GM19099 (cell line): Measurements from ENCODE around the gene STAG2.

Source experiments
- POLR2A ChIP-seq: IDR thresholded peaks from 3 replicates; pipeline ENCODE4 v1.6.1; 2011; ENCODE audit warnings: low read depth; ENCODE audit not compliant: insufficient read length; ENCODE audit errors: extremely low read depth

Gene STAG2

GRCh38 chrX:124087000-124087746 is 125.7 kb downstream of the STAG2 start:
- TF ChIP-seq POLR2A: no peak

- TF ChIP-seq POLR2A: no peak
Observed at GRCh38 chrX:124093222-124093621, 131.7 kb downstream of the STAG2 start.

GRCh38 chrX:124097116-124097515 is 135.6 kb downstream of the STAG2 start:
- no peak for TF ChIP-seq POLR2A

GRCh38 chrX:124098089-124098488 is 136.6 kb downstream of the STAG2 start:
- no peak for TF ChIP-seq POLR2A

GRCh38 chrX:124103966-124104365 is 142.5 kb downstream of the STAG2 start:
- TF ChIP-seq POLR2A: no peak

- no peak for TF ChIP-seq POLR2A
Observed at GRCh38 chrX:124113621-124114600, 152.4 kb downstream of the STAG2 start.

GRCh38 chrX:124117325-124117724 is 155.8 kb downstream of the STAG2 start:
- no peak for TF ChIP-seq POLR2A

- no peak for TF ChIP-seq POLR2A
Observed at GRCh38 chrX:124125471-124125870, 164.0 kb downstream of the STAG2 start.

- TF ChIP-seq POLR2A: no peak
Observed at GRCh38 chrX:124127496-124127895, 166.0 kb downstream of the STAG2 start.

- no peak for TF ChIP-seq POLR2A
Observed at GRCh38 chrX:124145749-124146148, 184.2 kb downstream of the STAG2 start.

GRCh38 chrX:124151195-124151594 is 189.7 kb downstream of the STAG2 start:
- TF ChIP-seq POLR2A: no peak
